ENCODE measurements around the gene OR5L1.

The OR5L1 gene

DNA sequence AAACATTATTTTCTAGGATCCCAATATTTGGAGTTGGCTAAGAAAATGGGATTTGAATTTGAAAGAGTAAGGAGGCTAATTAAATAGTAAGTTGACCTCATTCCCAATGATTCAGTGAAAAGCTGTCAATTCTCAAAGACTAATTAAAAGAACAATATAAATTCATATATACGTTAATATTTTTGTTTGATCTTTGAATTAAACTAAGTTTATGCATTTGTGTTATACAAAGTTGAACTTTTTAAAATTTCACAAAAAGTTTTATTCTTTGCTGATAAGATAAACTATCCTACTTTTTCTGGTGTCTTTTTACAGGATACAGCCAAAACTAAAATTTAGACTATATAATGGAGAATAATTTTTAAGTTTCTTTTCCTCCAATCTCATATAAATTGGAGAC, at the start of gene OR5L1:
TSS of gene OR5L1 (plus strand) at position 301 of the 400 bp plus-strand sequence. CDS start 100 bp downstream, outside the sequence.
- no peak for DNase-seq

DNA sequence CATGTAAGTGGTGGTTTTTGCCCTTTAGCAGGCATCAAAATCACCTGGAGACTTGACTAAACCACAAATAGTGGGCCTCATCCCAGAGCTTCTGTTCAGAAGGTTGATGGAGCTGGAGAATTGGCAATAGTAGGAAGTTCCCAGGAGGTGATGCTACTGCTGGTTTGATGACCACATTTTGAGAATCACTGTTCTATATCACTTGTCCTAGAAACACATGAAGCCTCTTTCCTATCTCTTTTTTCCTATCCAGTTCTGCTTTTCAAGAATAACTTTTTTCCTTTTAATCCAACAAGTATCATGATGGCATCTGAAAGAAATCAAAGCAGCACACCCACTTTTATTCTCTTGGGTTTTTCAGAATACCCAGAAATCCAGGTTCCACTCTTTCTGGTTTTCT, 38.0 kb upstream of the OR5L1 start, which contains the start of gene OR5D13:
TSS of gene OR5D13 (plus strand) at position 301 of the 400 bp plus-strand sequence. CDS start at position 301, 0 bp downstream.
- no peak for DNase-seq

DNA sequence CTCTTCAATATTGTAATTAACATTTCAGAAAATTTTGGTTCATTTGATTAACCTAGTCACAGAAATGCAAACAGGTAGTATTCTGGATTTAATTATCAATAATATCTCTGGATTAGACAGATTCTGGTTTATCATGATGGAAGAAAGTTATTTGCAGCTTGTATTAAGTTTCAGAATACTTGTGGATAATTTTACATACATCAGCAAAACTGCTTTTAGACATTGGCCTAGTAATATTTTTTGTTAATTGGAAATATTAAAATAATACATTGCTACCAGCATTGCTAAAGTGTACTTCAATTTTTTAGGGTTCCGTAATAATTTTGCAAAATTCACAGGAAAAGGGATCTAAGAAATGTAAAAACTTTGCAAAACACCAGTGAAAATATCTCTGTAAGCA, 19.6 kb upstream of the OR5L1 start:
- no peak for DNase-seq

DNA sequence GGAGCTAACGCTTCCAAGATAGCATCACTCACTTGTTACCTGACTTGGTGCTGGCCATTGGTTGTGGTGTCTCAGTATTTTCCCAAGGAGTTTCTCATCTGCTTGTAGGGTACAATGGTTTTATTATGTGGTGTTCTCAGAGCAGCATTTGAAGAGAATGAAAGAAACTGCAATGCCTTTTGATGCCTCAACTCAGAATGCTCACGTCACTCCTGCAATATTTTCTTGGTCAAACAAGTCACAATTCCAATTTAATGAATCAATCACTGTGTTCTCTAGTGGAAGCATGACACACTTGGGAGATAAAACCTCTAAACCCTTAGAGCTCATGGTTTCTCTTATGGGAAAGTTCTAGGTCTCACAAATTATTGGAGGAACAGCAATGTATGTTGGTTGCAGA, 17.8 kb upstream of the OR5L1 start:
- DNase-seq: no peak

DNA sequence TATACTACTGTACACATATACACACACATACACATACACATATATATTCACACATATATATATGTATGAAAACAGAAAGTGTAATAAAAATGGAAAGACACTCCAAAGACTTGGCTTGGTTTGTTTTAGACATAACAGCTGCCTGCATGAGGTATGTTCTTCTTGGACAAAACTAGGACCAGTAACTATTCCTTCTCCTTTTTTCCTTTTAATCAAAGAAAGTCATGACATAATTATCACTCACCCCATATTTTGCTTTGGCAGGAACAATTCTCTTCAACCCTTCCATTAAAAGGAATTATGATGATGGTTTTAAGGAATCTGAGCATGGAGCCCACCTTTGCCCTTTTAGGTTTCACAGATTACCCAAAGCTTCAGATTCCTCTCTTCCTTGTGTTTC, 15.9 kb upstream of the OR5L1 start, which contains the start of gene OR5D14:
TSS of gene OR5D14 (plus strand) at position 301 of the 400 bp plus-strand sequence. CDS start at position 301, 0 bp downstream.
- no peak for DNase-seq

DNA sequence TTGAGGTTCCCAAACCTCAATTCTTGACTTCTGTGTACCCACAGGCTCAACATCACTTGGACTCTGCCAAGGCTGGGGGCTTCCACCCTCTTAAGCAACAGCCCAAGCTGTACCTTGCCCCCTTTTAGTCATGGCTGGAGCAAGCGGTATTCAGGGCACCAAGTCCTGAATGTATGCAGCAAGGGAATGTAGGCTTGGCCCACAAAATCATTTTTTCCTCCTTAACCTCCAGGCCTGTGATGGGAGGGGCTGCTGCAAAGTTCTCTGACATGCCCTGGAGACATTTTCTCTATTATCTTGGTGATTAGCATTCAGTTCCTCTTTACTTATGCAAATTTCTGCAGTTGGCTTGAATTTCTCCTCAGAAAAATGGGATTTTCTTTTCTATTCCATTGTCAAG, 4.9 kb upstream of the OR5L1 start:
- DNase-seq: no peak

DNA sequence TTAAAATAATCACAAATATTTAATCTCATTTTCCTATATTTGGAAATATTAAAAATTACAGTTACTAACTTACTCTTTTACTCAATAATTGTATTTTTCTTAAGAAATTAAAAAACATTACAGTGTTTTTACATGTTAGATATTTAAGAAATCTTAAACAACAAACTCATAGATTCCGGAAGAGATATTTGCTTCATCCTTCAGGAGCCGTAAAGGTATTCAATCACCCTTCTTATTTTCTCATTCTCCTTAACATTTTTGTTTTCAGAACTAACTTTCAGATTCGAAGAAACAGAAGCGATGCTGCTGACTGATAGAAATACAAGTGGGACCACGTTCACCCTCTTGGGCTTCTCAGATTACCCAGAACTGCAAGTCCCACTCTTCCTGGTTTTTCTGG, 8.2 kb downstream of the OR5L1 start, which contains the start of gene OR5D18:
TSS of gene OR5D18 (plus strand) at position 301 of the 400 bp plus-strand sequence. CDS start at position 301, 0 bp downstream.
- DNase-seq: no peak

DNA sequence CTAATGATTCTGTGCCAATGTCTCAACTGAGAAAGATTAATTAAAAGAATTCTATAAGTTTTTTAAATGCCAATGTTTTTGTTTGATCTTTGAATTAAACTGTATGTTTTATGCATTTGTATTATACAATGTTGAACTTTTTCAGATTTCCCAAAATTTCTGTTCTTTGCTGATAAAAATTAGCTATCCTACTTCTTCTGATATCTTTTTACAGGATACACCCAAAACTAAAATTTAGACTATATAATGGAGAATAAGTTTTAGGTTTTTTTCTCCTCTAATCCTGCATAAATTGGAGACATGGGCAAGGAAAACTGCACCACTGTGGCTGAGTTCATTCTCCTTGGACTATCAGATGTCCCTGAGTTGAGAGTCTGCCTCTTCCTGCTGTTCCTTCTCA, 15.8 kb downstream of the OR5L1 start, which contains the start of gene OR5L2:
TSS of gene OR5L2 (plus strand) at position 301 of the 400 bp plus-strand sequence. CDS start at position 301, 0 bp downstream.
- no peak for DNase-seq

DNA sequence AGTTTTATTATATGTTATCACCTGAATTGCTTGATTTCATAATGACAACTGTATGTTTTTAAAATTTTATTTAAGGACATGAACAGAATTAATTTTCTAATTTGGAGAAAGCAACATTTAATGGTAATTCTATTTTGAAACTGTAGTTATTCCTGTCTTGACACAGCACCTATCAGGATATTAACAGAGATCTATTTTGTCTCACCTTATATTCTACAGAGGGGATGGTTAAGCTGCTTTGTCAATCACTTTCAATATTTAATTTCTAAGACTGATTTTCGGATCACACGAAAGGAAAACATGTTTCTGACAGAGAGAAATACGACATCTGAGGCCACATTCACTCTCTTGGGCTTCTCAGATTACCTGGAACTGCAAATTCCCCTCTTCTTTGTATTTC, 27.3 kb downstream of the OR5L1 start, which contains the start of gene OR5D16:
TSS of gene OR5D16 (plus strand) at position 301 of the 400 bp plus-strand sequence. CDS start at position 301, 0 bp downstream.
- no peak for DNase-seq

DNA sequence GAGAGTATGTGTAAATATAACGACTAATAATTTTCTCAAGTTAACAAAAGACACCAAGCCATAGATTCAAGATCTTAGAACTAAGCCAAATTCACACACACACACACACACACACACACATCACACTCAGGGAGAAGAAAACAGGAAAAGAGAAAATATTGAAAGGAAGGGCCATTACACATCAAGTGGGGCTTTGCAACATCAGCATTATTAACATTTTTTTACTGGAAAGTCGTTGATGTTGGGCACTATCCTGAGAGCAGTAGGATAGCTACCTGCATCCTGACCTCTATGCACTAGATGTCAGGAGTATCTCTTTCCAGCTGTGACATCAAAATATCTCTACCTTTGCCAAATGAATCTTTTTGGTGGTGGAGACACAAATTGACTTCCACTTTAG, 36.3 kb downstream of the OR5L1 start:
- DNase-seq: no peak

DNA sequence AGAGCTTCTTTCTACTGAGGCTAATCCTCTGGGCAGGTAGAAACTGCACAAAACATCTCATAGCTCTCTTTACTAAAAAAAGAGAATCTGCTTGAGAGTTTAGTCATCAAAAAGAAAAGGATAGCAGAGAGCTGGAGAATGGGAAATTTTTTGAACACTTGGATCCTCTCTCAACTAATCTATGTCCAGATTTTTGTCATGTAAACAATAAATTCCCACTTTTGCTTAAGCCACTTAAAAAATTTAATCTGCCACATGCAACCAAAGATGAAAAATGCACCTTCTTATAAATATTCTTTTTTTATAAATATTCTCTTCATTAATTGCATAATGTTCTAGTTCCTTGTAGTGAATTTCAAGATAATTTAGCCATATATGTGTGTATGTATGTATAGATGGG, 37.9 kb downstream of the OR5L1 start:
- no peak for DNase-seq

DNA sequence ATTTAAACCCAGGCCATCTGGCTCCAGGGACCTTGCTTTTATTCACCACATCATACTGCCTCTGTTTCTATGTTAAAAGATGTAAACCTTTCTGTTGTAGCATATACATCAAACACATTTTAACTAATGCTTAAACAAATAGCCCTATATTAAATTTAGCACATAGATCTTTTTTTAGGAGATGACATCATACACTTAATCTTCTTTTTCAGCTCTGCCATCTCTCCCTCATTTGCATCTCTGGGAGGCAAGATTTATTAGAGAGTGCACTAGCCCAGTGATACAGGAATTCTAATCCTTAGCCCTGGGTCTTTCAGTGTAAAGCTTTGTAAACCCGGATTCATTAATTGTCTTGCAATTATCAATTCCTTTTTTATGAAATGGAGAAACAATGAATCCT, 41.0 kb downstream of the OR5L1 start:
- no peak for DNase-seq

DNA sequence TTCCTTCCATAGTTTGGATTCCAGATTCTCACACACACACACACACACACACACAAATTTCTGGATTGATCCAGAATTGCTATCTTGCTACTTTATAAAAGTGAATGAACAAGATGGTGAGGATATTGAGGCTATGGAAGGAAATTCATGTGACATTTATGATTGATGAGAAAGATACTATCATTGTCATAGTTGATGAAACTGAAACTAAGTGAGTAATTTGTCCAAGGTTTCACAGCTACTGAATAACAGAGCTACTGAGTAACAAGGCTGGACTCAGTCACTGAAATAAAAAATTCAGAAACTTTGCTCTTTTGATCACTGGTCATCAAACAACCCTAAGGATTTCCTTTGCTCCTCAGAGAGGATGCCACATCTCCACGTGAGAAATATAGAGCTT, 43.5 kb downstream of the OR5L1 start:
- no peak for DNase-seq
